ENCODE results near the gene UBAP1. TPM values are rescaled to one million over a fixed set of nuclear protein-coding genes. Genes with fewer than 3 reads are reported as not detected.
"Not testable (repeated sequence)": the region's sequence is repeated elsewhere in the genome, so short reads cannot be mapped to it uniquely, and the experiment has no call there.

Gene UBAP1
- 10 to 100 TPM; 42.8 to 44.9 TPM for total RNA-seq
- long read RNA-seq, donor 1, transcript UBAP1-201 (7 exons, 2,735 nt) = major isoform, 20 of 27 reads
- long read RNA-seq, donor 1, partial matches to known transcripts = 3 of 27 reads
- long read RNA-seq, donor 1, other reads (novel, unspliced or antisense) = 3 of 27 reads
- long read RNA-seq, donor 2, transcript UBAP1-204 (6 exons, 2,029 nt) = minor isoform, 7 of 102 reads
- long read RNA-seq, donor 2, transcript UBAP1-201 (7 exons, 2,735 nt) = major isoform, 73 of 102 reads
- long read RNA-seq, donor 2, partial matches to known transcripts = 15 of 102 reads
- long read RNA-seq, donor 2, other reads (novel, unspliced or antisense) = 4 of 102 reads

- intact Hi-C loops (cut with DNase I) = no loop called here
- peak; percentile 99 for DNase-seq (ENCODE audit: low spot score)
Measured at GRCh38 chr9:34178436-34179212, at the start of gene UBAP1. UBAP1 (plus strand) TSS chr9:34179043; CDS start chr9:34220915, 41,872 bp downstream.

DNA sequence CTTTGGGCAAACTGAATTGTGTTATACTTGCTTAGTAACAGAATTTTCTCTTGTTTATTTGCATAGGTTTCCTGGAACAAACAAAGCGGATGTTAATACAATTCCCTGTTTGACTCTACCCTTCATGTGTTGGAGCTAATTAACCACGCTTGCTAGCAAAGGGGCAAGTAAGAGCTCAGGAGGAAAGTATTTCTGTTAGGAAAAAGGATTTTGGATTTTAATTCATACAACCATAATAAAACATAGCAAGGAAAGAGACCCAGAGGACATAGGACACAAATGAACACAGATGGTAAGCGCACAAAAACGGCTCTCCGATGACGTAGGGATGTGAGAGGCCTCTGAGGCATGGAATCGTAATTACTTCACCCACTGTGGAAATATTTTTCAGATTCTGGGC lies 47.3 kb upstream of the UBAP1 start:
- DNase-seq (ENCODE audit: low spot score) = no peak
- intact Hi-C loops (cut with DNase I) = no loop called here

DNA sequence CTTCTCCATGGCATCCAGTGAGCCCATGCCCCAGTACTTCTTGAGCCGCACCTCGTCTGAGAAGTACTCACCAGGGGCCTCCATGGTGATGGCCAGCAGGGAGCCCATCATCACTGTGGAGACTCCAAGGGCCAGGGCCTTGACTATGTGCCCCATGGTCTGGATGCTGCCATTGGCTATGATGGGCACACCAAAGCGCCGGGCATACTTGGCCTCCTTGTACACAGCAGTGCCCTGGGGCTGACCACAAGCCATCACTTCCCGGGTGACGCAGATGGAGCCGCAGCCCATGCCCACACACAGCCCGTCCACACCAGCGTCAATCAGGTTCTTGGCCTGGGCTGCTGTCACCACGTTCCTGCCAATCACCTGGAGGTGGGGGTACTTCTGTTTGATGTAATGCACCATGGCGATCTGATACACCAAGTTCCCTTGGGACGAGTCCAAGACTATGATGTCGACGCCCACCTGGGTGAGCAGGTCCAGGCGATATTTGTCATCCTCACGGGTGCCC lies 45.4 kb upstream of the UBAP1 start:
- intact Hi-C loops (cut with DNase I) = no loop called here
- DNase-seq (ENCODE audit: low spot score) = no peak

DNA sequence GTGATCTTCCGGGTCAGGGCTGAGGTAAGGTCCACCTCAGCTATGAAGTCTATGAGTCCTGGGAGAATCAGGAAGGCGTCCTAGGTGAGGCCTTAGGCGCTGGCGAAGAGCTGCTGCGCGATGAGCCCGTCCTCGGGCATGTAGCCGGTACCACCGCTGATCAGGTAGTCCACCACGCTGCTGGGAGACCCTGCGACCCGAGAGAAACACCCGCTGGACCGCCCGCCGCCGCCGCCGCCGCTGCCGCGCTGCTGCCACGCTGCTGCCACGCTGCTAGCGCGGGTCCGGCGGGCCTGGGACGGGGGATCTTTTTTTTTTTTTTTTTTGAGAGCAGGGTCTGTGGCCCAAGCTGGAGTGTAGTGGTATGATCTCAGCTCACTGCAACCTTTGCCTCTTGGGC lies 44.3 kb upstream of the UBAP1 start:
- no peak for DNase-seq (ENCODE audit: low spot score)
- intact Hi-C loops (cut with DNase I) = no loop called here

DNA sequence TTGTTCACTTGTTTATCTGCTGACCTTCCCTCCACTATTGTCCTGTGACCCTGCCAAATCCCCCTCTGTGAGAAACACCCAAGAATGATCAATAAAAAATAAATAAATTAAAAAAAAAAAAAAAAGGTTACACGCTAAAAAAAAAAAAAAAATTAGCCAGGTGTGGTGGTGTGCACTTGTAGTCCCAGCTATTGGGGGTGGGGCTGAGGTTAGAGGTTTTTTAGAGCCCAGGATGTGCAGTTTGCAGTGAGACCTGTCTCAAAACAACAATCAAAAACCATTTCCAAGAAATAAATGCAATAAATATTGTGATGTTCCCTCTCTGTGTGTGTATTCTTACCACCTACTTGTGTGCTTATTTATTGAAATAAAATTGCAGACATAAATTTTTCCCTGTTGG lies 40.2 kb upstream of the UBAP1 start:
- intact Hi-C loops (cut with DNase I) = not testable (repeated sequence)

GRCh38 chr9:34139477-34140146 lies 39.2 kb upstream of the UBAP1 start:
- DNase-seq (ENCODE audit: low spot score) = no peak
- intact Hi-C loops (cut with DNase I) = no loop called here

More for the DNA sequence above, 40.2 kb upstream of the UBAP1 start:
- DNase-seq (ENCODE audit: low spot score) = not testable (repeated sequence)

DNA sequence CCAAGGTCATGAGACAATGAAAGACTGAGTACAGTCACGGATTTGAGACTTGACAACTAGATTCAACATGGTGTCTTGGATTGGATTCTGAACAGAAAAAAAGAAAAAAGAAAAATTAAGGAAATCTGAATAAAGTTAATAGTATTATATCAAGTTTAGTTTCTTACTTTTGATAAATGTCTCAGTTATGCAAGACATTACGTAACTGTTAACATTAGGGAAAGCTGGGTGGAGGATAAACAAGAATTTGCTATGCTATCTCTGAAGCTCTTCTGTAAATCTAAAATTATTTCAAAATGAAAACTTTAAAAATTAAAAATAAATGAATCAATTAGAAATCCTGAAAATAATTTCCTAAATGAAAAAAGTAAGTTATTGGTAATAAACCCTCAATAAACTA lies 38.0 kb upstream of the UBAP1 start:
- intact Hi-C loops (cut with DNase I) = no loop called here
- DNase-seq (ENCODE audit: low spot score) = no peak

DNA sequence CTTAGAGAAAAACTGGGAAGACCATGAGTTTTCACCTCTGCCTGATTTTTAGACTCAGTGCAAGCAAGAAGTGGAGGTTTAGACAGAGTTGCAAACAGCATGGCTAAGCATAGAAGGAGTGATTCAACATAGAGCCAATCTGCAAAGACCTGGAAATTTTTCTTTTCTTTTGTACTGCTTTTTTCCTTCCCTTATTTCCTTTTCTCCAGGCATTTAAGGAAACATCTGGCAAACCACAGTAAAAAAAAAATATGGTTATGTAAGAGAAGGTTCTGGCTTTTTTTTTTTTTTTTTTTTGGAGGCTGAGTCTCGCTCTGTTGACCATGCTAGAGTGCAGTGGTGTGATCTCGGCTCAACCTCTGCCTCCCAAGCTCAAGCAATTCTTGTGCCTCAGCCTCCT lies 35.7 kb upstream of the UBAP1 start:
- intact Hi-C loops (cut with DNase I) = no loop called here
- DNase-seq (ENCODE audit: low spot score) = no peak

GRCh38 chr9:34145165-34145564 lies 33.7 kb upstream of the UBAP1 start:
- peak; percentile 43 for DNase-seq (ENCODE audit: low spot score)
- intact Hi-C loops (cut with DNase I) = no loop called here

DNA sequence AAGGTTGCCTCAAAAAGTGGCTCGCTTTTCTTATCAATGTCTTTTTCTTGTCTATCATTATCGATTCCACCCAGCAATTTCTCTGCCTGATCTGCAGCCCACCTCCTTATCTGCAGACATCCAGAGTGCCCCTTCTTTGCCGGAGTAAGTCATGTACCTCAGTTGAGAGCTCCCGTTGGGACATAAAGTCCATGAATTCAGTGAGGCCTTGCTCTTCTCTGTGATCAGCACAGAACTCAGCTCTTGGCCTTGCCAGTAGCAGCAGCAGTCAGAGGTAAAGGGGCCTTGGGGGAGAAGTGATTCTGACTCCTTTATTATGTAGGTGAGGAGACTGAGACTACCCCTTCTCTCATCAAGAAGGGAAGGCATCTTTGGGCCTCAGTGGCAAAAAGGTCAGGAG lies 27.4 kb upstream of the UBAP1 start:
- intact Hi-C loops (cut with DNase I) = no loop called here
- peak; percentile 4 for DNase-seq (ENCODE audit: low spot score)

- intact Hi-C loops (cut with DNase I) = no loop called here
Measured at GRCh38 chr9:34154057-34154456, 24.8 kb upstream of the UBAP1 start.

GRCh38 chr9:34157318-34157717 lies 21.5 kb upstream of the UBAP1 start:
- DNase-seq (ENCODE audit: low spot score) = no peak
- intact Hi-C loops (cut with DNase I) = no loop called here

More at GRCh38 chr9:34154057-34154456, 24.8 kb upstream of the UBAP1 start:
- no peak for DNase-seq (ENCODE audit: low spot score)

GRCh38 chr9:34157898-34158297 lies 20.9 kb upstream of the UBAP1 start:
- intact Hi-C loops (cut with DNase I) = no loop called here
- no peak for DNase-seq (ENCODE audit: low spot score)

DNA sequence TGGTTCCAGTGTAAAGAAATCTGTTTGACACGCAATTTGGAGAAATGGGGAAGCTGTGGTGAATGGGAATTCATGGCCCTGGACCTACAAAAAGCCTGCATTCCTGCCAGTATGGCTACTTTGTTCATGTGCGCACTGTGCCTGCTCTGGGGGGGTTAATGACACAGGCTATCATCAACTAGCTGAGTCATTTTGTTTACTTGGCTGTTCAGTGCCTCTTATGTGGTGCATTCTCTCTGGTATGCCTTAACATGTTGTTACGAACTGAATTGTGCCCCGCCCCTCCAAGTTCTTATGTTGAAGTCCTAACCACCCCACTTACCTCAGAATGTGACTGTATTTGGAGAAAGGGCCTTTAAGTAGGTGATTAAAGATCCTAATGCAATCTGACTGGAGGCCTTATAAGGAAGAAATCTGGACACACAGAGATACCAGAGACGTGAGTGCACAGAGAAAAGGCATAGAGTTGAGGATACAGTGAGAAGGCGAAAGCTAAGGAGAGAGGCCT lies 20.4 kb upstream of the UBAP1 start:
- intact Hi-C loops (cut with DNase I) = no loop called here
- DNase-seq (ENCODE audit: low spot score) = no peak

GRCh38 chr9:34163434-34163833 lies 15.4 kb upstream of the UBAP1 start:
- DNase-seq (ENCODE audit: low spot score) = no peak
- intact Hi-C loops (cut with DNase I) = no loop called here

GRCh38 chr9:34169125-34169524 lies 9.7 kb upstream of the UBAP1 start:
- DNase-seq (ENCODE audit: low spot score) = no peak
- intact Hi-C loops (cut with DNase I) = no loop called here

DNA sequence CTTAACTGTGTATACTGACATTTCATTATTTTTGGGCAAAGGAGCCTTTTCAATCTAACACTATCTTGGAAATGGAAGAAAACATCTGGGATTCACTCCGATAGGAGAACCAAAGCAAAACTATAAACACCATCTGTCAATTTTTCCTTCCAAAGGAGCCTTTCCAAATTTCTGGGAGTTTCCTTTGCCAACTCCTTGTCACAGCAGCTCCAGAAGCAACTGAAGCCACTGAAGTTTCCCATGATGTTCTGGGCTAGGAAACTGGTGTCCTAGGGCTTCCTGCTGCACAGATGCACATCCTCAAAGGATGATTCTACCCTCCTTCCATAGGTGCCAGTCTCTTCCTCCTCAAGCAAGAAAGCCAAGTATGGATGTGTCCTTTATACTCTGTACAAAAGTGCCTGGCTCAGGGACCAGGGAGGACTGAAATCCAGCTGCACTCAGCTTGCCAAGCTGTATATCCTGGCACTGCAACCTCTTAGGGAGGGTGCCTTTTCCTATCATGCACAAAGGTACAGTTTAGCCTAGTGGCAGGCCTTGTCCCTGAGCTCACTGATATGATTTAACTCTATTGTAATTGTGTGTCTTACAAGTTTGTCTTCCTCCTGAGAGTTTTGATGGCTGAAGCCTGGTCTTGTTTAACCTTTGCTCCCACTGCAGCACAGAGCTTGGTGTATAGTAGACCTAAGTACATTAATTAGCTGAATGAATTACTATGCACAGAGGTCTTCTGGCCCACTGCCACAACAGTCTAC lies 8.4 kb upstream of the UBAP1 start:
- DNase-seq (ENCODE audit: low spot score) = no peak
- intact Hi-C loops (cut with DNase I) = no loop called here

DNA sequence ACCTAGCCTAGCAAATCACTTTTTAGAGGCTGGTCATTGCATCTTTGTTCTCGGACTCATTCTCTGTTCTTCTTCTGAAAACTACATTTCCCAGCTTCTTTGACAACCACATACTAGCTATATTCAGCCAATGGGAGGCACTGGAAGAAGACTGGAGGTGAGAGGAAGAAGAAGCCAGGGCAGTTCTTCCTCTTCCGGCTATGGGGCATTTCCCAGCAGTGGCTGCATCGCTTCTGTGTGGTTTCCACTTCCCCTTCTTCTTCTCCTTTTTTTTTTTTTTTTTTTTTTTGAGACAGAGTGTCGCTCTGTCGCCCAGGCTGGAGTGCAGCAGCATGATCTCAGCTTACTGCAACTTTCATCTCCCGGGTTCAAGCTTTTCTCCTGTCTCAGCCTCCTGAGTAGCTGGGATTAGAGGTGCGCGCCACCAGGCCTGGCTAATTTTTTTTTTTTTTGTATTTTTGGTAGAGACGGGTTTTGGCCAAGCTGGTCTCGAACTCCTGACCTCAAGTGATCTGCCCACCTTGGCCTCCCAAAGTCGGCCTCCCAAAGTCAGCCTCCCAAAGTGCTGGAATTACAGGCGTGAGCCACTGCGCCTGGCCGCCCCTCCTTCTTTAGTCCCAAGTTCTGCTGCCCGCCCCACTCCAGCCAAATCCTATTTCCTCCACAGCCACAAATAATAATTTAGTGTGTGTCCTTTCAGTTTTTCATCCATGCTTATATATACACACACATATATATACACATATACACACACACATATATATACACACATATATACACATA lies 6.9 kb upstream of the UBAP1 start:
- peak; percentile 86 for DNase-seq (ENCODE audit: low spot score)
- intact Hi-C loops (cut with DNase I) = no loop called here
